SK-N-SH (cell line): ENCODE data around the gene ARRDC3. TPM values are rescaled to one million over a fixed set of nuclear protein-coding genes. Genes with fewer than 3 reads are reported as not detected.

Source experiments
- CTCF ChIA-PET: fragments of 300-600, 350-600 bp; formaldehyde crosslinking; extraction: SDS; loops from one replicate; lab custom pipeline; 2021; lab: Yijun Ruan, JAX
- POLR2A ChIA-PET: fragments of 350-600 bp; sonication (Branson Sonifier 250); formaldehyde crosslinking; extraction: SDS; loops from one replicate; lab custom pipeline; 2020; ENCODE audit warnings: antibody characterized with exemption, inconsistent platforms; lab: Yijun Ruan, JAX
- DNase-seq: peaks from one replicate; pipeline ENCODE4 v3.0.0; 2012
- H2AFZ ChIP-seq: fragments of 200-600 bp; sonication (generic); 2 replicates; pipeline ENCODE4 v1.8.1; 2016; ENCODE audit warnings: antibody characterized with exemption, mild to moderate bottlenecking, low read depth
- H3F3A ChIP-seq: fragments of 200-600 bp; sonication (generic); replicated peaks from 2 replicates; pipeline ENCODE3; 2016; ENCODE audit warnings: antibody characterized with exemption, mild to moderate bottlenecking; ENCODE audit not compliant: insufficient read depth
- H3K27ac ChIP-seq, 2 experiments: fragments of 200-500 bp in 1 of 2; fragments of 200-600 bp in 1 of 2; sonication (Bioruptor generic) in 1 of 2; sonication (generic), shearing (Covaris generic) in 1 of 2; 2 replicates each; pipeline versions ENCODE4 v1.5.1 to v1.6.1; 2014 to 2016; ENCODE audit warnings: low read depth in 2 of 2, inconsistent platforms in 1 of 2, low read length in 1 of 2, mild to moderate bottlenecking in 1 of 2, mixed read lengths in 1 of 2
- H3K27me3 ChIP-seq: fragments of 200-600 bp; sonication (generic), shearing (Covaris generic); 2 replicates; pipeline ENCODE4 v1.6.1; 2016; ENCODE audit warnings: mixed run types; ENCODE audit not compliant: insufficient read depth
- H3K36me3 ChIP-seq, 2 experiments: fragments of 200-500 bp in 1 of 2; fragments of 200-600 bp in 1 of 2; sonication (Bioruptor generic) in 1 of 2; sonication (generic) in 1 of 2; replicated peaks in 1 of 2; 2 replicates each; pipeline versions ENCODE3 to v1.5.1; 2014 to 2016; ENCODE audit warnings: low read length in 1 of 2, mild to moderate bottlenecking in 1 of 2; ENCODE audit not compliant: insufficient read depth in 2 of 2, control insufficient read depth in 1 of 2
- H3K4me1 ChIP-seq, 2 experiments: fragments of 200-500 bp in 1 of 2; fragments of 200-600 bp in 1 of 2; sonication (Bioruptor generic) in 1 of 2; sonication (generic), shearing (Covaris generic) in 1 of 2; 2 replicates each; pipeline versions ENCODE4 v1.5.1 to v1.6.1; 2014 to 2016; ENCODE audit warnings: low read depth in 1 of 2, low read length in 1 of 2, mixed run types in 1 of 2; ENCODE audit not compliant: insufficient read depth in 2 of 2, control insufficient read depth in 1 of 2
- H3K4me2 ChIP-seq: fragments of 200-600 bp; sonication (generic), shearing (Covaris generic); 2 replicates; pipeline ENCODE4 v1.6.1; 2017; ENCODE audit warnings: mixed run types
- H3K4me3 ChIP-seq, 2 experiments: fragments of 200-500 bp in 1 of 2; fragments of 200-600 bp in 1 of 2; sonication (Bioruptor generic) in 1 of 2; sonication (generic), shearing (Covaris generic) in 1 of 2; 2 replicates each; pipeline versions ENCODE4 v1.5.1 to v1.8.1; 2014 to 2016; ENCODE audit warnings: low read depth in 2 of 2, inconsistent platforms in 1 of 2, low read length in 1 of 2, mild to moderate bottlenecking in 1 of 2, mixed read lengths in 1 of 2, moderate library complexity in 1 of 2
- H3K79me2 ChIP-seq: fragments of 200-600 bp; sonication (generic); 2 replicates; pipeline ENCODE4 v1.8.1; 2017; ENCODE audit warnings: mild to moderate bottlenecking; ENCODE audit not compliant: insufficient read depth
- H3K9ac ChIP-seq: fragments of 200-600 bp; sonication (generic); 2 replicates; pipeline ENCODE4 v1.6.1; 2017; ENCODE audit warnings: mixed run types
- H3K9me2 ChIP-seq: fragments of 200-600 bp; sonication (generic); 2 replicates; pipeline ENCODE4 v1.6.1; 2017; ENCODE audit warnings: mixed run types
- H3K9me3 ChIP-seq: fragments of 200-600 bp; sonication (generic); 2 replicates; pipeline ENCODE4 v1.6.1; 2017; ENCODE audit warnings: mixed run types, mild to moderate bottlenecking, moderate library complexity
- H4K20me1 ChIP-seq: fragments of 200-600 bp; sonication (generic); 2 replicates; pipeline ENCODE4 v1.6.1; 2017; ENCODE audit warnings: mild to moderate bottlenecking, mixed run types; ENCODE audit not compliant: insufficient read depth
- EP300 ChIP-seq, 2 experiments: IDR thresholded peaks; 2 replicates each; pipeline versions ENCODE4 v1.4.0 to v1.6.1; 2012; ENCODE audit warnings: borderline replicate concordance in 1 of 2, low read depth in 1 of 2, low read length in 1 of 2
- FOSL2 ChIP-seq: IDR thresholded peaks from 2 replicates; pipeline ENCODE4 v1.4.0; 2012; ENCODE audit warnings: low read depth, mild to moderate bottlenecking, moderate library complexity, borderline replicate concordance
- JUND ChIP-seq: IDR thresholded peaks from 2 replicates; pipeline ENCODE4 v1.4.0; 2012
- MXI1 ChIP-seq: IDR thresholded peaks from 2 replicates; pipeline ENCODE4 v1.6.1; 2012; ENCODE audit warnings: mild to moderate bottlenecking, low read depth, low read length, improper control_type of control experiment
- POLR2AphosphoS5 ChIP-seq: IDR thresholded peaks from 2 replicates; pipeline ENCODE4 v1.6.1; 2012; ENCODE audit warnings: low read depth, low read length
- RAD21 ChIP-seq: IDR thresholded peaks from 2 replicates; pipeline ENCODE4 v1.6.1; 2012; ENCODE audit warnings: mild to moderate bottlenecking, low read length
- RCOR1 ChIP-seq: fragments of 150-350 bp; IDR thresholded peaks from 2 replicates; pipeline ENCODE4 v1.6.1; 2017; ENCODE audit warnings: antibody characterized with exemption, low read length
- REST ChIP-seq: IDR thresholded peaks from 2 replicates; pipeline ENCODE4 v1.6.1; 2012; ENCODE audit warnings: mild to moderate bottlenecking, low read depth, low read length, moderate library complexity
- RXRA ChIP-seq: IDR thresholded peaks from 2 replicates; pipeline ENCODE4 v1.4.0; 2012; ENCODE audit warnings: low read depth, mild to moderate bottlenecking, borderline replicate concordance
- SMC3 ChIP-seq: IDR thresholded peaks from 2 replicates; pipeline ENCODE4 v1.6.1; 2012; ENCODE audit warnings: low read depth, low read length, improper control_type of control experiment
- TCF12 ChIP-seq: IDR thresholded peaks from 2 replicates; pipeline ENCODE4 v1.4.0; 2012
- WGBS: methylation state at CpG from one replicate; pipeline ENCODE4 v1.1.6; 2017; ENCODE audit warnings: low lambda C conversion rate; 5-methylcytosine and 5-hydroxymethylcytosine counted together
- polyA plus RNA-seq, 3 experiments: library from polyadenylated mRNA; depleted of rRNA; stranded (reverse); fragments of >200 nt; gene quantifications; 2 replicates each; pipeline ENCODE4 v1.2.3, GENCODE V29; 2012

Gene ARRDC3
- polyA plus RNA-seq, 1 of the 3 experiments (the other 2 are of a cell fraction): 26.0 TPM

- H3K27me3 ChIP-seq: no peaks in the 10 kb centered on the region
- no peak overlapping the region for H3K27ac ChIP-seq
- DNase-seq: no peak
- no peak overlapping the region for H2AFZ ChIP-seq
- H3F3A ChIP-seq: no peaks in the 10 kb centered on the region
- WGBS: 95% methylated on average over 2 of the region's 2 CpGs
- CTCF ChIA-PET: interaction anchor here (9.7 kb wide), 1 partner anchor 559 kb away, joined by 118 read pairs; no protein-coding TSS in a partner anchor
- H3K4me2 ChIP-seq: no peak overlapping the region
- no peak overlapping the region for H3K4me3 ChIP-seq
- POLR2A ChIA-PET: no interaction called here
- no peak overlapping the region for H3K9ac ChIP-seq
- no peaks in the 10 kb centered on the region for H3K36me3 ChIP-seq
- H3K79me2 ChIP-seq: no peaks in the 10 kb centered on the region
- no peaks in the 10 kb centered on the region for H3K9me3 ChIP-seq
- H3K4me1 ChIP-seq: no peaks in the 10 kb centered on the region; a peak in 2 of 4 replicates
- H3K9me2 ChIP-seq: no peaks in the 10 kb centered on the region
- H4K20me1 ChIP-seq: no peaks in the 10 kb centered on the region
- no peak for TF ChIP-seq RXRA
- no peak for TF ChIP-seq REST
- no peak for TF ChIP-seq FOSL2
- TF ChIP-seq EP300 (IDR thresholded peaks at IDR 0.05; ENCODE audit: borderline replicate concordance in 1 of 2, low read depth in 1 of 2, low read length in 1 of 2): no peak
- TF ChIP-seq JUND: no peak
- no peak for TF ChIP-seq SMC3
- no peak for TF ChIP-seq RCOR1
- TF ChIP-seq RAD21: no peak
These were observed 40.8 kb upstream of the ARRDC3 start for GRCh38 chr5:91423871-91424270.

- H3K79me2 ChIP-seq: no peaks in the 10 kb centered on the region
- H4K20me1 ChIP-seq: no peaks in the 10 kb centered on the region
- no peak overlapping the region for H3K27ac ChIP-seq
- H3K4me3 ChIP-seq: no peak overlapping the region
- WGBS: 86% methylated on average over 3 of the region's 3 CpGs
- no peak overlapping the region for H2AFZ ChIP-seq
- ChIA-PET CTCF (interaction anchor here (0.7 to 9.7 kb wide), 10 partner anchors 10 to 712 kb away, joined by 3 to 118 read pairs (median 22); partner anchors contain the start of gene ARRDC3), POLR2A (no interaction called here)
- H3K9me2 ChIP-seq: no peaks in the 10 kb centered on the region
- H3K4me1 ChIP-seq: no peaks in the 10 kb centered on the region; a peak in 2 of 4 replicates
- H3K27me3 ChIP-seq: no peaks in the 10 kb centered on the region
- no peaks in the 10 kb centered on the region for H3F3A ChIP-seq
- H3K9ac ChIP-seq: no peak overlapping the region
- no peaks in the 10 kb centered on the region for H3K9me3 ChIP-seq
- no peak overlapping the region for H3K4me2 ChIP-seq
- no peak for DNase-seq
- TF ChIP-seq POLR2AphosphoS5 (no peak), MXI1 (no peak), TCF12 (no peak)
- H3K36me3 ChIP-seq: no peaks in the 10 kb centered on the region
These were observed 37.8 kb upstream of the ARRDC3 start for GRCh38 chr5:91420879-91421278.
